ENCODE measurements around the gene KDM6B.

KDM6B gene

GRCh38 chr17:7841396-7841914 lies 7.4 kb downstream of the KDM6B start:
- peak; percentile 79 to 93 for DNase-seq (ENCODE audit: low read depth in 1 of 2, low spot score in 1 of 2)

GRCh38 chr17:7841915-7842379 lies 7.9 kb downstream of the KDM6B start:
- peak; percentile 68 to 78 for DNase-seq (ENCODE audit: low read depth in 1 of 2, low spot score in 1 of 2)

- DNase-seq (ENCODE audit: low read depth in 1 of 2, low spot score in 1 of 2): peak; percentile 69 to 97
Measured at GRCh38 chr17:7842380-7843256, 8.6 kb downstream of the KDM6B start.

- DNase-seq (ENCODE audit: low read depth in 1 of 2, low spot score in 1 of 2): no peak
Measured at GRCh38 chr17:7843257-7843535, 9.2 kb downstream of the KDM6B start.

GRCh38 chr17:7843536-7844291 lies 9.7 kb downstream of the KDM6B start:
- peak; percentile 70 to 89 for DNase-seq (ENCODE audit: low read depth in 1 of 2, low spot score in 1 of 2)

- DNase-seq (ENCODE audit: low read depth in 1 of 2, low spot score in 1 of 2): peak; percentile 46 to 75
Measured at GRCh38 chr17:7844292-7845154, 10.5 kb downstream of the KDM6B start.

GRCh38 chr17:7845359-7846062 lies 11.5 kb downstream of the KDM6B start:
- DNase-seq (ENCODE audit: low read depth in 1 of 2, low spot score in 1 of 2): no peak

GRCh38 chr17:7846063-7846735 lies 12.2 kb downstream of the KDM6B start:
- no peak for DNase-seq (ENCODE audit: low read depth in 1 of 2, low spot score in 1 of 2)

GRCh38 chr17:7846765-7847661 lies 13.0 kb downstream of the KDM6B start:
- no peak for DNase-seq (ENCODE audit: low read depth in 1 of 2, low spot score in 1 of 2)

GRCh38 chr17:7848131-7848579 lies 14.1 kb downstream of the KDM6B start:
- no peak for DNase-seq (ENCODE audit: low read depth in 1 of 2, low spot score in 1 of 2)

- DNase-seq (ENCODE audit: low read depth in 1 of 2, low spot score in 1 of 2): no peak
Measured at GRCh38 chr17:7848739-7849129, 14.7 kb downstream of the KDM6B start.

- DNase-seq (ENCODE audit: low read depth in 1 of 2, low spot score in 1 of 2): no peak
Measured at GRCh38 chr17:7849130-7849750, 15.2 kb downstream of the KDM6B start.

GRCh38 chr17:7849751-7850504 lies 15.9 kb downstream of the KDM6B start:
- DNase-seq (ENCODE audit: low read depth in 1 of 2, low spot score in 1 of 2): no peak

GRCh38 chr17:7850701-7851437 lies 16.9 kb downstream of the KDM6B start:
- no peak for DNase-seq (ENCODE audit: low read depth in 1 of 2, low spot score in 1 of 2)

GRCh38 chr17:7851438-7852261 lies 17.6 kb downstream of the KDM6B start:
- peak; percentile 87 to 89 for DNase-seq (ENCODE audit: low read depth in 1 of 2, low spot score in 1 of 2)

GRCh38 chr17:7852262-7852670 lies 18.2 kb downstream of the KDM6B start:
- no peak for DNase-seq (ENCODE audit: low read depth in 1 of 2, low spot score in 1 of 2)
